Transverse colon (tissue), 4 donors: ENCODE data around the gene SPAG8. TPM values are rescaled to one million over a fixed set of nuclear protein-coding genes. Genes with fewer than 3 reads are reported as not detected.

Source experiments
- DNase-seq: peaks from one replicate; pipeline ENCODE4 v3.0.0-alpha.2; 2019
- H3K27ac ChIP-seq, 4 donors: fragments of 200-600 bp; sonication (generic); 2 replicates each; pipeline ENCODE4 v1.5.1; 2016 to 2018; ENCODE audit warnings: inconsistent platforms in 4 of 4
- H3K27me3 ChIP-seq: fragments of 200-600 bp; sonication (generic); 2 replicates; pipeline ENCODE4 v1.5.1; 2017; ENCODE audit warnings: inconsistent platforms
- H3K36me3 ChIP-seq, 4 donors: fragments of 200-600 bp; sonication (generic); 2 replicates each; pipeline ENCODE4 v1.5.1; 2017 to 2019; ENCODE audit warnings: inconsistent platforms in 4 of 4
- H3K4me1 ChIP-seq, 4 donors: fragments of 200-600 bp; sonication (generic); 2 replicates each; pipeline ENCODE4 v1.5.1; 2017 to 2020; ENCODE audit warnings: inconsistent platforms in 4 of 4
- H3K4me3 ChIP-seq, 4 donors: fragments of 200-600 bp; sonication (generic); 1 replicate in 1 of 4; 2 replicates in 3 of 4; pipeline versions ENCODE4 v1.5.1 to v1.6.1; 2017 to 2019; ENCODE audit warnings: inconsistent platforms in 4 of 4
- H3K9me3 ChIP-seq, 2 donors: fragments of 200-600 bp; sonication (generic); 2 replicates each; pipeline ENCODE4 v1.5.1; 2017 to 2019; ENCODE audit warnings: inconsistent platforms in 2 of 2
- EP300 ChIP-seq: sonication (generic); formaldehyde crosslinking; IDR thresholded peaks from one replicate; pipeline ENCODE4 v1.6.1; 2017; ENCODE audit warnings: antibody characterized with exemption, low read depth
- POLR2A ChIP-seq: fragments of 450-650 bp; IDR thresholded peaks from one replicate; pipeline ENCODE4 v1.6.1; 2016; ENCODE audit warnings: antibody characterized with exemption, mild to moderate bottlenecking, moderate library complexity
- POLR2AphosphoS5 ChIP-seq, 3 donors: sonication (generic); formaldehyde crosslinking; IDR thresholded peaks; one replicate each; pipeline ENCODE4 v1.6.1; 2016; ENCODE audit warnings: antibody characterized with exemption in 3 of 3
- WGBS, 2 donors: methylation state at CpG; one replicate each; pipeline ENCODE4 v1.1.5; 2018; ENCODE audit warnings: low coverage in 1 of 2; 5-methylcytosine and 5-hydroxymethylcytosine counted together
- in situ Hi-C, 4 donors: fragments of 200-750 bp; cut with MboI; loops; one replicate each; pipeline versions ENCODE4 v1.15.0 to v1.15.1; 2017; ENCODE audit warnings: low sequenced_read_pairs in 3 of 4, low pct_ligation_motif_present in 1 of 4, low pct_unique_long_range_greater_than_20kb in 1 of 4
- intact Hi-C: fragments of 100-400 bp; cut with DNase I; formaldehyde crosslinking; loops from one replicate; pipeline ENCODE4 v1.15.1; 2023; ENCODE audit warnings: low total_unique reads
- total RNA-seq, 4 donors: library from RNA; depleted of rRNA; stranded (reverse); fragments of >200 nt; gene quantifications; one replicate each; pipeline ENCODE4 v1.1.0, GENCODE V29; 2016
- TF ChIP-seq, protein P1 (sequence below), 5 experiments: fragments of 200-600 bp in 3 of 5; fragments of 450-650 bp in 2 of 5; sonication (generic) in 3 of 5; IDR thresholded peaks; 1 replicate in 2 of 5; 2 replicates in 3 of 5; pipeline ENCODE4 v1.5.1; 2016 to 2017; ENCODE audit warnings: antibody characterized with exemption in 5 of 5, inconsistent platforms in 3 of 5, mild to moderate bottlenecking in 2 of 5, moderate library complexity in 1 of 5

Gene SPAG8
- total RNA-seq, 4 donors from 2014 or later: 0.41 to 3.0 (median 1.9) TPM; not detected in 1

DNA sequence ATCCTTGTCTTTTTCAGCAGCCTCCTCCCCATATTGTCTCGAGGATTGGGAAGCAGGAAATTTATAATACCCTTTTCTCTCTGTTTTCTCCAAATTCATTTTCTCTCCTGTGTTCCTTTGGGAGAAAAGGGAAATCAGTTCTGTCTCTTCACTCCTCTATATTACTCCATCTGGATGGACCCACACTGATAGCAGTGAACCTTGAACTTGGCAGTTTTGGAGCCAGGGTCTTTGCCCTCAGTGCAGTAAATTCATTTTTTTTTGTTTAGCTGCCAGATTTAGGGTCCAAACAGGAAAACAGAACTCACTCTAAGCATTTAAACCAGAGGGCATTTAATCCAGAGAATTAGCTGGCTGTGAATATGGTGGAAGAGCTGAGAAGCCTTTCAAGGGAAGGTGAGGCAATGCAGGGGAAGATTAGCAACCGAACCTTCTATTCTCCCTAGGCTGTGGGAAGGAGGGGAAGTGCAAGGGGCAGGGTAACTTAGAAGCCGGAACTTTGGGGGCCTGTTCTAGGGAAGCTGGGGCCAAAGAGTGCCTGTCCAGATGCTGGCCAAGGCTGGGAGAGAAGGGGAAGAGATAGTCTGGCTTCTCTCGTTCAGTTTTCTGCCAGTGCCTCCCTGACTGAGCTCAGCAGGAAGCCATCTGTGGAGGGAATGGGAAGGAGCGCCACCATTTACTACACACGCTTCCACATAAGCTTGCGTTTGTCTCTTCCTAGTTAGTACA, 37.0 kb downstream of the SPAG8 start:
- no peak overlapping the region for H3K4me3 ChIP-seq
- 74 to 100% methylated on average over 1 to 7 of the region's 7 CpGs for WGBS, 2 donors

GRCh38 chr9:35771943-35772342, 40.1 kb downstream of the SPAG8 start:
- Histone ChIP-seq H3K36me3 (no peaks in the 10 kb centered on the region), H3K4me3 (no peak overlapping the region), H3K4me1 (peaks cover 18 to 28% (median 20%) of the 10 kb centered on the region in 4 donors), H3K27ac (peak overlapping the region; percentile 78 to 81 (median 80)), H3K9me3 (no peaks in the 10 kb centered on the region), H3K27me3 (no peaks in the 10 kb centered on the region)
- TF ChIP-seq POLR2AphosphoS5 (IDR thresholded peaks at IDR 0.05) (peak in 2 of 3 donors; percentile 29 to 50), EP300 (no peak), POLR2A (peak; percentile 11)
- TF ChIP-seq, protein P1, sequence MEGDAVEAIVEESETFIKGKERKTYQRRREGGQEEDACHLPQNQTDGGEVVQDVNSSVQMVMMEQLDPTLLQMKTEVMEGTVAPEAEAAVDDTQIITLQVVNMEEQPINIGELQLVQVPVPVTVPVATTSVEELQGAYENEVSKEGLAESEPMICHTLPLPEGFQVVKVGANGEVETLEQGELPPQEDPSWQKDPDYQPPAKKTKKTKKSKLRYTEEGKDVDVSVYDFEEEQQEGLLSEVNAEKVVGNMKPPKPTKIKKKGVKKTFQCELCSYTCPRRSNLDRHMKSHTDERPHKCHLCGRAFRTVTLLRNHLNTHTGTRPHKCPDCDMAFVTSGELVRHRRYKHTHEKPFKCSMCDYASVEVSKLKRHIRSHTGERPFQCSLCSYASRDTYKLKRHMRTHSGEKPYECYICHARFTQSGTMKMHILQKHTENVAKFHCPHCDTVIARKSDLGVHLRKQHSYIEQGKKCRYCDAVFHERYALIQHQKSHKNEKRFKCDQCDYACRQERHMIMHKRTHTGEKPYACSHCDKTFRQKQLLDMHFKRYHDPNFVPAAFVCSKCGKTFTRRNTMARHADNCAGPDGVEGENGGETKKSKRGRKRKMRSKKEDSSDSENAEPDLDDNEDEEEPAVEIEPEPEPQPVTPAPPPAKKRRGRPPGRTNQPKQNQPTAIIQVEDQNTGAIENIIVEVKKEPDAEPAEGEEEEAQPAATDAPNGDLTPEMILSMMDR (IDR thresholded peaks at IDR 0.05): no peak
- in situ Hi-C loops (no loop called here), intact Hi-C loops (no loop called here)
- peak; percentile 32 for DNase-seq
- WGBS, 2 donors: 38 to 54% methylated on average over 3 of the region's 3 CpGs

More for the DNA sequence above, 37.0 kb downstream of the SPAG8 start:
- DNase-seq: no peak
- Histone ChIP-seq H3K36me3 (no peaks in the 10 kb centered on the region), H3K27me3 (no peaks in the 10 kb centered on the region), H3K4me1 (peaks cover 18 to 28% (median 20%) of the 10 kb centered on the region in 4 donors), H3K27ac (no peak overlapping the region), H3K9me3 (no peaks in the 10 kb centered on the region)
- TF ChIP-seq EP300 (no peak), POLR2A (no peak), POLR2AphosphoS5 (IDR thresholded peaks at IDR 0.05) (no peak)
- TF ChIP-seq, protein P1 (IDR thresholded peaks at IDR 0.05): no peak
- intact Hi-C loops: no loop called here
- in situ Hi-C loops: no loop called here

DNA sequence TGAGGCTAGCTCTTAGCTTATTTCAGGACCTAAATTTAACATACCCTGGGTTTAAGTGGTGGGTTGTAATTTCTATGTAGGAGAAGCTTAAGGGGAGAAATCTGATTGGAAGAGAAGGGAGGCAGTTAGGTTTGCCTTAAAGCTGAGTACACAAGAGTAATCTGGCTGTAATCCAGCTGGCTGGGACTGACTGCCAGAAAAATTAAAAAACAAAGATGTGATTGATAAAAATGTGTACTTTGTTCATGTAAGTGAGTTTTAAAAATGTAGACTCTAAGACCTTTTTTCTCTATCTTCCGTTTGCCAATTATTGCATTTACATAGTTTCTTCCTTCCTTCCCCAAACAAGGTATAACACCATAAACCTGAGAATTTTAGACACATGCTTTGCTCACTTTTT, 40.5 kb downstream of the SPAG8 start:
- Histone ChIP-seq H3K4me1 (peaks cover 18 to 28% (median 20%) of the 10 kb centered on the region in 4 donors), H3K36me3 (no peaks in the 10 kb centered on the region), H3K9me3 (no peaks in the 10 kb centered on the region), H3K27me3 (no peaks in the 10 kb centered on the region), H3K27ac (peak overlapping the region; percentile 78 to 81 (median 80)), H3K4me3 (no peak overlapping the region)
- intact Hi-C loops (no loop called here), in situ Hi-C loops (no loop called here)
- peak; percentile 37 for DNase-seq
- TF ChIP-seq EP300 (no peak), POLR2A (no peak), POLR2AphosphoS5 (IDR thresholded peaks at IDR 0.05) (no peak)
- TF ChIP-seq, protein P1 (IDR thresholded peaks at IDR 0.05): no peak
- WGBS, 2 donors: 33 to 46% methylated on average over 1 of the region's 1 CpG

DNA sequence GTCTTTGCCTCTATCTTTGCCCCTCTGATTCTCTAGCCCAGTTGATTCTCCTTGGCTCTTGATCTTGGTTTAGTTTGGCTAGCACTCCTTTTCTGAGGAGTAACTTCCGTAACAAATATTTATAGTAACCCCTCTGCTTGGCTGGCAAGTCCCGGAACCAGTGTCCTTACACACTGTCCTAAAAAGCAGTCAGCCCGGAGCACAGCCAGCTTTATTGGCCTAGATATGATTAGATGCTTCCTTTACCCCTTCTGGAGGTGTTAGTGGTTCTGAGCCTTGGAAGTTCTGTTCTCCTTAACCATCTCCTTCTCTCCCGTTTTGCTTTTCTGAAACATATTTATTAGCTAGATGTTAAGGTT, 41.0 kb downstream of the SPAG8 start:
- Histone ChIP-seq H3K27me3 (no peaks in the 10 kb centered on the region), H3K27ac (peak overlapping the region; percentile 78 to 81 (median 80)), H3K4me3 (no peak overlapping the region), H3K4me1 (peaks cover 18 to 28% (median 20%) of the 10 kb centered on the region in 4 donors), H3K36me3 (no peaks in the 10 kb centered on the region), H3K9me3 (no peaks in the 10 kb centered on the region)
- intact Hi-C loops: no loop called here
- WGBS, 2 donors: 16 to 24% methylated on average over 4 of the region's 4 CpGs
- peak in 1 of 3 donors; percentile 12 for TF ChIP-seq POLR2AphosphoS5 (IDR thresholded peaks at IDR 0.05)
- TF ChIP-seq, protein P1 (IDR thresholded peaks at IDR 0.05): no peak
- no peak for TF ChIP-seq EP300
- TF ChIP-seq POLR2A: no peak
- no peak for DNase-seq
- in situ Hi-C loops: no loop called here
